Effector memory CD4-positive, alpha-beta T cell (primary cell): ENCODE measurements around the gene ZNF705A.
A peak's percentile ranks its signal among the peaks of the same experiment; 100 is the strongest.
"Not testable (repeated sequence)": the region's sequence is repeated elsewhere in the genome, so short reads cannot be mapped to it uniquely, and the experiment has no call there.

Source experiments
- DNase-seq, 3 donors: peaks; one replicate each; pipeline ENCODE4 v3.0.0-alpha.2; 2020
- H3K27ac ChIP-seq: 2 replicates; pipeline ENCODE4 v1.7.0; 2013; ENCODE audit warnings: mild to moderate bottlenecking, low read length, moderate library complexity; ENCODE audit not compliant: insufficient read depth, poor library complexity, severe bottlenecking
- H3K27me3 ChIP-seq: replicated peaks from 2 replicates; pipeline ENCODE4 v1.7.0; 2013; ENCODE audit warnings: mild to moderate bottlenecking, low read length; ENCODE audit not compliant: insufficient read depth, control insufficient read depth, poor library complexity, severe bottlenecking
- H3K36me3 ChIP-seq: 2 replicates; pipeline ENCODE4 v1.7.0; 2013; ENCODE audit warnings: mild to moderate bottlenecking, low read length, moderate library complexity; ENCODE audit not compliant: control insufficient read depth, insufficient read depth
- H3K4me1 ChIP-seq: 2 replicates; pipeline ENCODE4 v1.7.0; 2013; ENCODE audit warnings: low read length, mild to moderate bottlenecking; ENCODE audit not compliant: control insufficient read depth, insufficient read depth, poor library complexity, severe bottlenecking
- H3K4me3 ChIP-seq: 2 replicates; pipeline ENCODE4 v1.7.0; 2013; ENCODE audit warnings: low read length, low read depth, mild to moderate bottlenecking; ENCODE audit not compliant: insufficient read depth, poor library complexity, severe bottlenecking
- H3K9me3 ChIP-seq: 2 replicates; pipeline ENCODE4 v1.7.0; 2013; ENCODE audit warnings: mild to moderate bottlenecking, low read length, moderate library complexity; ENCODE audit not compliant: control insufficient read depth

ZNF705A gene

GRCh38 chr12:8143261-8143660, 13.6 kb upstream of the ZNF705A start:
- Histone ChIP-seq H3K27me3 (no peaks in the 10 kb centered on the region), H3K27ac (no peak overlapping the region), H3K9me3 (peaks cover 4% of the 10 kb centered on the region), H3K36me3 (no peaks in the 10 kb centered on the region), H3K4me1 (no peaks in the 10 kb centered on the region), H3K4me3 (no peak overlapping the region)
- DNase-seq = no peak

- no peak overlapping the region for H3K4me3 ChIP-seq
- no peaks in the 10 kb centered on the region for H3K4me1 ChIP-seq
- peaks cover 4% of the 10 kb centered on the region for H3K9me3 ChIP-seq
- no peak for DNase-seq
- H3K36me3 ChIP-seq = no peaks in the 10 kb centered on the region
- no peaks in the 10 kb centered on the region for H3K27me3 ChIP-seq
- no peak overlapping the region for H3K27ac ChIP-seq
Measured at GRCh38 chr12:8145754-8146441, 10.9 kb upstream of the ZNF705A start.

GRCh38 chr12:8146442-8146771, 10.4 kb upstream of the ZNF705A start:
- Histone ChIP-seq H3K27me3 (no peaks in the 10 kb centered on the region), H3K9me3 (peaks cover 4% of the 10 kb centered on the region), H3K4me1 (no peaks in the 10 kb centered on the region), H3K27ac (no peak overlapping the region), H3K4me3 (no peak overlapping the region), H3K36me3 (no peaks in the 10 kb centered on the region)
- no peak for DNase-seq

GRCh38 chr12:8154526-8154925, 2.3 kb upstream of the ZNF705A start:
- no peaks in the 10 kb centered on the region for H3K27me3 ChIP-seq
- H3K9me3 ChIP-seq = no peaks in the 10 kb centered on the region
- DNase-seq = no peak
- H3K4me1 ChIP-seq = no peaks in the 10 kb centered on the region
- H3K36me3 ChIP-seq = no peaks in the 10 kb centered on the region
- H3K4me3 ChIP-seq = no peak overlapping the region
- no peak overlapping the region for H3K27ac ChIP-seq

- H3K9me3 ChIP-seq = no peaks in the 10 kb centered on the region
- no peak overlapping the region for H3K27ac ChIP-seq
- H3K36me3 ChIP-seq = no peaks in the 10 kb centered on the region
- no peaks in the 10 kb centered on the region for H3K27me3 ChIP-seq
- no peak overlapping the region for H3K4me3 ChIP-seq
- H3K4me1 ChIP-seq = no peaks in the 10 kb centered on the region
- no peak for DNase-seq
Measured at GRCh38 chr12:8156416-8156815, 399 bp upstream of the ZNF705A start.

- no peaks in the 10 kb centered on the region for H3K4me1 ChIP-seq
- H3K9me3 ChIP-seq = no peaks in the 10 kb centered on the region
- no peak overlapping the region for H3K4me3 ChIP-seq
- H3K36me3 ChIP-seq = no peaks in the 10 kb centered on the region
- no peak for DNase-seq
- no peak overlapping the region for H3K27ac ChIP-seq
- H3K27me3 ChIP-seq = no peaks in the 10 kb centered on the region
Measured at GRCh38 chr12:8157484-8158198, 826 bp downstream of the ZNF705A start.

- DNase-seq, H3K27me3 ChIP-seq, H3K9me3 ChIP-seq, H3K4me1 ChIP-seq, H3K4me3 ChIP-seq, H3K27ac ChIP-seq, H3K36me3 ChIP-seq: not testable (repeated sequence)
Measured at GRCh38 chr12:8172911-8173310, 16.1 kb downstream of the ZNF705A start.

- DNase-seq = peak; percentile 62 to 73 (median 71)
- H3K9me3 ChIP-seq, H3K36me3 ChIP-seq, H3K4me1 ChIP-seq, H3K27me3 ChIP-seq: not testable (repeated sequence)
- Histone ChIP-seq H3K4me3 (peak overlapping the region; percentile 65), H3K27ac (peak overlapping the region; percentile 70)
Measured at GRCh38 chr12:8179989-8180585, 23.3 kb downstream of the ZNF705A start.

GRCh38 chr12:8181271-8181670, 24.5 kb downstream of the ZNF705A start:
- DNase-seq, H3K36me3 ChIP-seq, H3K9me3 ChIP-seq, H3K4me1 ChIP-seq, H3K27ac ChIP-seq, H3K4me3 ChIP-seq, H3K27me3 ChIP-seq: not testable (repeated sequence)

- H3K4me3 ChIP-seq = not testable (repeated sequence)
Measured at GRCh38 chr12:8182923-8183322, 26.1 kb downstream of the ZNF705A start.

More at GRCh38 chr12:8182923-8183322, 26.1 kb downstream of the ZNF705A start:
- H3K27ac ChIP-seq, DNase-seq, H3K4me1 ChIP-seq, H3K27me3 ChIP-seq, H3K9me3 ChIP-seq, H3K36me3 ChIP-seq: not testable (repeated sequence)
